DMS53 treated with DMSO at 0.1 percent for 48 hours (cell line): ENCODE results near the gene CNIH2.
A peak's percentile ranks its signal among the peaks of the same experiment; 100 is the strongest.
"Not testable (repeated sequence)": the region's sequence is repeated elsewhere in the genome, so short reads cannot be mapped to it uniquely, and the experiment has no call there.

Experiments
- DNase-seq: peaks from one replicate; lab custom pipeline; 2025; ENCODE audit not compliant: unreplicated experiment; lab: John Stamatoyannopoulos, UW

The CNIH2 gene

GRCh38 chr11:66289548-66290329 is 11.8 kb downstream of the CNIH2 start:
- DNase-seq, result peak; percentile 92

GRCh38 chr11:66290330-66290621 is 12.3 kb downstream of the CNIH2 start:
- no peak for DNase-seq

- no peak for DNase-seq
Measured at GRCh38 chr11:66291303-66291705, 13.3 kb downstream of the CNIH2 start.

DNA sequence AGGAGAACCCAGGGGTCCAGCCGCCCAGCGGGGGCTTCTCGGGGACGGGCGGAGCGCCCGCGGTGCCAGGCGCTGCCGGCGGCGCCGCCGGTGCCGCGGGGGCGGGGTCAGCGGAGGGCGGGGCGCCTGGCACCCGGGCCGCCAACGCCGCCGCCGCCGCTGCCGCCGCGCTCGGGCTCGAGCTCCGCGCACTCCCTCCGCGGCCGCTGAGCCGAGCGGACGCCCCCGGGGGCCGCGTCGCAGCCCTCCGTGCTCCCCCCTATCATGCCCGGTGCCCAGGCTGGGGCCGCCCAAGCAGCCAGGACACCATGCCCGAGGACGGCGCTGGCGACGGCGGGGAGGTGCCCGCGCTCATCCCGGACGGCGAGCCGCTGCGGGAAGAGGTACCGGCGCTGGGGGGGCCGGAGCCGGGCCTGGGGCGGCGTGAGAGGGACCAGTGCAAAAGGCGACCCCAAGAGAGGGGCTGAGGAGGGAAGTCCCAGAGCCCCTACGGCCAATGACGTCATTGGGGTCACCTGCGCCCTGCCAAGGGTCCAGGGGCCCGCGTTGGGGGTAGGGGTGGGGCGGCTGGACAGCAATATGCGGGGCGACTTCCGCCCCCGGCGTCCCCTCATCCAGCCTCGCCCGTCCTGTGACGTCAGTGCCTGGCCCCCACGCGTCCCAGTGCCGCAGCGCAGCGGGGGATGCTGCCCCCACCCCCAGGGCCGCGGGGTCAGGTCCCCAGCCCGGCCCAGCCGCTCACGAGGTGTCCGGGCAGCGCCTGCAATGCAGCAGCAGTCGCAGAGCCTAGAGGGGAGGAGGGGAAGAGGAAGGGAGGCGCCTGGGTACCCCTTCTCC is 13.9 kb downstream of the CNIH2 start, which contains the start of gene TMEM151A:
Gene TMEM151A, plus strand, starts transcription at position 189 of the 837 bp plus-strand sequence. Its CDS starts 120 bp downstream, at position 309.
- DNase-seq, result peak; percentile 16

GRCh38 chr11:66292543-66293332 is 14.8 kb downstream of the CNIH2 start:
- DNase-seq, result no peak

DNA sequence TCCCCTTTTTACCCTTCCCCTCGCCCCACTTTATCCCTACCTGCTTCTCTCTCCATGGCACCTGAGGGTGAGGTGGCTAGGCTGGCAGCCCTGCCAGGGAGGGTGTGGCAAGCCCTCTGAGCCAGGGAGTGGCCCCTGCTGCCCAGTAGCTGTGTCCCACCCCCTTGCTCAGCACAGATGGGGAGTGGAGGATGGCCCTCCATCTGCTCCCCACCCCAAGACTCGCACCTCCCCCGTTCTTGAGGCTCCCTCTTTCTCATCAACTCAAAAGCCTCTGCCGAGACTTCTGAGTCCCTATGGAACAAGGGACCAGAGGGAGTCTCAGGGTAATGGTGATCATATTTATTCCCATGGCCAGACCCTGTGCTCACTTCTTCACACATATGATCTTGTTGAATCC is 15.4 kb downstream of the CNIH2 start:
- DNase-seq, result no peak

DNA sequence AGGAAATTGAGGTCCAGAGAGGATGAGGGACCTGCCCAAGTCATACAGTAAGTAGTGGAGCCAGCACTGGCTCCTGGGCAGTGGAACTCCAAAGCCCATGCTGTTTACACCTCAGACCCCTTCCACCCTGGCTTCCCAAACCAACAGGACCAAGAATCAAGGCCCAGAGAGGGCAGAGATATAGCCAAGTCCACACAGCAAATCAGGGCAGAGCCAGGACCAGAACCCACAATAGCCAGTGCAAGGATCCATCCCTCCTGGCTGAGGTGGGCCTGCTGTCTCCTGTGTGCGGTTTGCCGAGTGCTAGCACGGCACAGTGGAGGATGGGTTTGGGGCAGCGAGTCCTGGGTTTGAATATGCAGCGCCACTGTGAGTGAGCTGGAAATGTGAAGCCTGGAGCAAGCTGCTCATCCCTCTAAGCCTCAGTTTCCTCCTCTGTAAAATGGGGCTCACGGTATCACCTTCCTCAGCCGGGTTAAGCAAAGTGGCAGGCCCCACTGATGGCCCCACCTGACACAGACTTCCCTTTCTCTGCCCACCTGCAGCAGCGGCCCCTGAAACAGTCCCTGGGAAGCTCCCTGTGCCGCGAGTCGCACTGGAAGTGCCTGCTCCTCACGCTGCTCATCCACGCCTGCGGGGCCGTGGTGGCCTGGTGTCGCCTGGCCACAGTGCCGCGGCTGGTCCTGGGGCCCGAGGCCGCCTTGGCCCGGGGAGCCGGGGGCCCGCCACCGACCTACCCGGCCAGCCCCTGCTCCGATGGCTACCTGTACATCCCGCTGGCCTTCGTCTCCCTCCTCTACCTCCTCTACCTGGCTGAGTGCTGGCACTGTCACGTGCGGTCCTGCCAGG is 16.0 kb downstream of the CNIH2 start:
- DNase-seq, result no peak

- no peak for DNase-seq
Measured at GRCh38 chr11:66294626-66295620, 16.9 kb downstream of the CNIH2 start.

DNA sequence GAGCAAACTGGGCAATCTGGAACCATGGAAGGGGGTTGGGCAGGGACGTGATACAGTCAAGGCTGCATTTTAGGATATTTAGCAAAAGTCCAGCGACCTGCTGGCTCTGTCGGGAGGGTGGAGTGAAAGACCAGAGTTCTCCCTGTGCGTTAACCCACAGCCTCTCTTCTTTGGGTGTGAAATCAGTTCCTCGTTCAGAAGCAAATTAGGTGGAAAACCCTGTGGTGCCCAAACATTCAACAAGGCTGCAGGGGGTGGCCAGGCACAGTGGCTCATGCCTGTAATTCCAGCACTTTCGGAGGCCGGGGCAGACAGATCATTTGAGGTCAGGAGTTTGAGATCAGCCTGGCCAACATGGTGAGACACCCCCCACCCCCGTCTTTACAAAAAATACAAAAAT is 19.6 kb downstream of the CNIH2 start:
- DNase-seq, result no peak

DNA sequence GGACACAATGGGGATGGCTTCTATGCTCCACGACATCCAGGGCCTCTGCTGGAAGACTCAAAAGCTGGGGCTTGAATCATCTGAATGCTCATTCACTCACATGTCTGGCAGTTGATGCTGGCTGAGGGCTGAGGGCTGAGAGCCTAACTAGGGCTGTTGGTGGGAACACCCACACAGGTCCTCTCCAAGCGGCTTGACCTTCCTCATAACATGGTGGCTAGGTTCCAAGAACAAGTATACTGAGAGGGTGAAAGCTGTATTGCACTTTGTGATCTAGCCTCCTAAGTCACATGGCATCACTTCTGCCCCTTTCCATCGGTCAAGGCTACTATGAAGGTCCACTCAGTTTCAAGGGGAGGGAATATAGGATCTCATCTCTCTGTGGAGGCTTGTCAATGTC is 21.2 kb downstream of the CNIH2 start:
- DNase-seq, result no peak

DNA sequence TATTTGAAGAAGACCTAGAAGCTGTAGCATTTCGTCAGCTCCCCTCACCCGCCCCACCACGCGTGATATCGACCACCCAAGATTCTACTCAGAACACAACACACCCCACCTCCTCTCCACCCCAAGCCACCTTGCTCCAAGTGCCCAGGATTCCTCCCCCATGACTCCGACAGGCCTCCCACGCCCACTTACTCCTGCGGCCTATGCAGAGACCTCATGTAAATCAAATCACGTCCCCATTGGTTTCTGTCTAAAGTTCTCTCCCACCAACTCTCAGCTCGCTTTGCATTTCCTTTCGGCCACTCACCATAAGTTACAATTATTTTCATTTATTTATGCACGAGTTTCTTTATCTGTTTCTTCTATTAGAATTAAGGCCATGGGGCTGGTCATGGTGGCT is 24.7 kb downstream of the CNIH2 start:
- DNase-seq, result no peak

DNA sequence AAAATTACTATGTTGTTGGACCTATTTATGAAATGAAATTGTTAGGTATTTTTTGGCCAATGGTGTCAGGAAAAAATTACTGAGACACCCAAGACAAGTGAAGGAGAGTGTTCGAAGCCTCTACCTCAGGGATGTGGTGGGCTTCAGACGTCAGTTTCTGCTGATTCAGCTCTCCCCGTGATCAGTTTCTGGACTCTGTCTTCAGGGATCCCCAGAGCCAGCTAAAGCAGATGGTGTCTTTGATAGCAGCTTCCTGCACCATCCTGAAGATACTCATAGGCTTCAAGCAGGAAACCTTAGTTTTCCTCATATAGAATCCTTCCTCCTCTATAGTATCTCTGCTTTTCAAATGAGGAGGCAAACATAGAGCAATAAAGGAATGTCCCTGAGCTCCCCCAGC is 31.5 kb downstream of the CNIH2 start:
- DNase-seq, result no peak

DNA sequence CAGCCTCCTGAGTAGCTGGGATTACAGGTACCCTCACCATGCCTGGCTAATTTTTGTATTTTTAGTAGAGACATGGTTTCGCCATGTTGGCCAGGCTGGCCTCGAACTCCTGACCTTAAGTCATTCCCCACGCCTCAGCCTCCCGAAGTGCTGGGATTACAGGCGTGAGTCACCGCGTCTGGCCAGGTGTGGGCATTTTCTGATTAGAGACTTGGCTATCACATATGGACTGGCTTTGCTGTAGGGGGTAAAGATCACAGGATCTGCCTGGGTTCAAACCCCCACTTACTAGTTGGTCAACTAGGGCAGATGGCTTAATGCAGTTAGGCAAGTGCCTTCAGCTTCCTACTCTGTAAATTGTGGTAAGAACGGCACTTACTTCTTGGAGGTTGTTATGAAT is 32.3 kb downstream of the CNIH2 start:
- DNase-seq, result no peak

GRCh38 chr11:66310803-66311440 is 32.9 kb downstream of the CNIH2 start:
- not testable (repeated sequence) for DNase-seq

GRCh38 chr11:66311470-66311964 is 33.5 kb downstream of the CNIH2 start:
- no peak for DNase-seq

DNA sequence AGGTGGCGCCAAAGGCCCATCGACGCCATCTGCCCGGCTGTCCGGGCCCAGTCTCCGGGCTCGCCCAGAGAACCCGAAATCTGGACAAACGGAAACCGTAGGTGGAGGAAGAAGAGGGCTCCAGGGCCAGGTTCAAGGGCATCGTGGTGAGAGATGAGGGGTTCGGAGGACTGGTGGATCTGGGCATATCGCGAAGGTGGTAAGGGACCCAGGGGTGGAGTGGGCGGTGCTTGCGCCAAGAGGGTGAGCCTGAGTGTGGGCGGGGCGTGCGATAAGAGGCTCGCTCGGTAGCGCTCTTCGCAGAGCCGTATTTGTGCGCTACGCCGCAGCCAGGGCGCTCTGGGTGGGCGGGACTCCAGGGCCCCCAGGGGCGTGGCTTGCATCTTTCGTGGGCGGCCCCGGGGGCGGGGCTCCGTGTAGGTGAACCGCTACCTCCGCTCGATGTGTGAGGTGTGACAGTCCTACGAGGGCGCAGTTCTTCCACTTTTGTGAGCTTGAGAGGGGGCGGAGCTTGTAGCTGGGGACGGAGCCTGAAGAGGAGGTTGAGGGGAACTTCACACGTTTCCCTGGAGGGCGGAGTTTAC is 34.1 kb downstream of the CNIH2 start:
- peak; percentile 99 for DNase-seq

DNA sequence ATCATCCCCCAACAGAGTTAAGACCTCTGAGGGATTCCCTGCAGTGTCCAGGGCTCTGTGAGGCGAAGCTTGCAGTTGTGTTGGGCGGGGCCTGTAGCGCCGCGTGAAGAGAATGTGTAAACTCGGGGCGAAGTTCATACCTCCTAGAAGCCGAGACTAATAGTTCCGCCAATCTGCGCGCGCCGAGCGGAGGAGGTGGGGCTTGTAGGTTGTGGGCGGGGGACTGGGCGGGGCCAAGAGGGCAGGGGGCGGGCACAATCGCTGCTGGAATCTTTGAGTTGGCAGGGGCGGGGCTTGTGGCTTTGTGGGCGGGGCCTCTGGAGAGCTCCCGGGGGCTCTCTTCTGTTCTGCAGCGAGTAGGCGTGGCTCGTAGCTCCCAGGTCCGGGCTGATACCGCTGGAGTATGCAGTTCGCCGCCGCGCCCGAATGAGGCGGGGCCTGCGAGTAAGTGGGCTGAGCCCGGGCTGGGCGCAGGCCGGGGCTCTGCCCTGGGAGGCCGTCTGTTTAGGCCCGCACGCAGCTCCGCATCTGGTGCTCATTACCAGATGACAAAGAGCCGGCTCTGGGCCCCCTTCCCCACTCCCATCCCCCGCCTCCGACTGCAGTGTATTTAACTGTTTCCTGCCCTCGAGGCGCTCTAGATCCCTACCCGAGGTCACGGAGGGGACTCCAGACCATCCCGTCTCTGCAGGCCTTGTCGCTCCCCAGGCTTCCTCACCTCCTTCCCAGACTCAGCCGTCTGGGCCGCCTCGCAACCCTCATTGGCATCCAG is 34.8 kb downstream of the CNIH2 start:
- DNase-seq, result peak; percentile 99
